GM19328 (cell line): ENCODE measurements around the gene CYTH1.

Experiments
- ATAC-seq: cut with Tn5 transposase; IDR thresholded peaks from one replicate; pipeline ENCODE4 v1.9.1; 2021; ENCODE audit warnings: mild to moderate bottlenecking, moderate library complexity; ENCODE audit not compliant: unreplicated experiment

The CYTH1 gene

GRCh38 chr17:78781893-78782304 lies at the start of gene CYTH1:
Gene CYTH1, minus strand, starts transcription at chr17:78782273. Its CDS starts 50 bp downstream, at chr17:78782223.
- ATAC-seq, result no peak

- no peak for ATAC-seq
These were observed 47.4 kb upstream of the CYTH1 start for GRCh38 chr17:78829477-78829876.

GRCh38 chr17:78828470-78829185 lies 46.6 kb upstream of the CYTH1 start:
- no peak for ATAC-seq

- no peak for ATAC-seq
These were observed 44.9 kb upstream of the CYTH1 start for GRCh38 chr17:78826836-78827509.

- no peak for ATAC-seq
These were observed 44.3 kb upstream of the CYTH1 start for GRCh38 chr17:78826421-78826820.

GRCh38 chr17:78825696-78826095 lies 43.6 kb upstream of the CYTH1 start:
- no peak for ATAC-seq

- ATAC-seq, result no peak
These were observed 42.2 kb upstream of the CYTH1 start for GRCh38 chr17:78824240-78824639.

- ATAC-seq, result no peak
These were observed 41.4 kb upstream of the CYTH1 start for GRCh38 chr17:78823282-78824046.

- no peak for ATAC-seq
These were observed 40.5 kb upstream of the CYTH1 start for GRCh38 chr17:78822552-78822951.

GRCh38 chr17:78821961-78822360 lies 39.9 kb upstream of the CYTH1 start:
- ATAC-seq, result no peak

GRCh38 chr17:78820841-78821240 lies 38.8 kb upstream of the CYTH1 start:
- ATAC-seq, result no peak

GRCh38 chr17:78819806-78820792 lies 38.0 kb upstream of the CYTH1 start:
- no peak for ATAC-seq

GRCh38 chr17:78819402-78819801 lies 37.3 kb upstream of the CYTH1 start:
- ATAC-seq, result no peak

GRCh38 chr17:78818932-78819331 lies 36.9 kb upstream of the CYTH1 start:
- ATAC-seq, result no peak

- no peak for ATAC-seq
These were observed 36.2 kb upstream of the CYTH1 start for GRCh38 chr17:78818152-78818846.

- ATAC-seq, result no peak
These were observed 35.0 kb upstream of the CYTH1 start for GRCh38 chr17:78817123-78817522.

GRCh38 chr17:78815696-78816095 lies 33.6 kb upstream of the CYTH1 start:
- ATAC-seq, result no peak

- no peak for ATAC-seq
These were observed 30.8 kb upstream of the CYTH1 start for GRCh38 chr17:78812855-78813254.

- ATAC-seq, result no peak
These were observed 26.1 kb upstream of the CYTH1 start for GRCh38 chr17:78808163-78808562.

- ATAC-seq, result no peak
These were observed 24.4 kb upstream of the CYTH1 start for GRCh38 chr17:78806451-78806850.
